HG03060 (cell line): ENCODE results near the gene RMRP.

Experiments
- ATAC-seq: cut with Tn5 transposase; IDR thresholded peaks from one replicate; pipeline ENCODE4 v1.9.1; 2021; ENCODE audit warnings: low read depth, moderate number of reproducible peaks; ENCODE audit not compliant: unreplicated experiment

RMRP gene

DNA sequence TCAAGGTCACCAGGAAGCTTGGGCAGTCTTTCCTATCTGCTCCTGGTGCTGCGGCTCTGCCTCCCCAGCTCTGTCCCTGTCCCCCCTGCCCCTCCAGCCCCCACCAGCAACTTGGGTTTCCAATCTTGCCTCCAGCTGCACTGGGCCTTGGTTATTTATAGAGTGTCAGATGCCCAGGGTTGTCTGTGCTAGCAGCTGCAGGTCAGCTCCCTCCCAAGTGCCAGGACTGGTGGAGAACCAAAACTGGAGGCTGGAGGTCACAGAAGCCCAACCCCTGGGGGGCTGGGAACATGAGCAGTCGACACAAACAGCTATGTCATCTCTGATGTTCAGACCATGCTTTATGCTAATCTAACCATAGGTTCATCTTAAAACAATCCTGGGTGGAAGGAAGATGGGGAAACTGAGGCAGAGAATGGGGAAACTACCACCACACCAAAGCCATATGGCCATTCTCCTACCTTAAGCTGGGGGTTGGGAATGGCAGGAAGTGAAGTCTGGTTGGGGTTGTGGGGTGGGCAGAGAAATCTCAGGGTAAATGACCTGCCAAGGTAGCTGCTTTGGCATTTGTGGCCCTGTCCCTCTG, 30.2 kb upstream of the RMRP start:
- no peak for ATAC-seq

DNA sequence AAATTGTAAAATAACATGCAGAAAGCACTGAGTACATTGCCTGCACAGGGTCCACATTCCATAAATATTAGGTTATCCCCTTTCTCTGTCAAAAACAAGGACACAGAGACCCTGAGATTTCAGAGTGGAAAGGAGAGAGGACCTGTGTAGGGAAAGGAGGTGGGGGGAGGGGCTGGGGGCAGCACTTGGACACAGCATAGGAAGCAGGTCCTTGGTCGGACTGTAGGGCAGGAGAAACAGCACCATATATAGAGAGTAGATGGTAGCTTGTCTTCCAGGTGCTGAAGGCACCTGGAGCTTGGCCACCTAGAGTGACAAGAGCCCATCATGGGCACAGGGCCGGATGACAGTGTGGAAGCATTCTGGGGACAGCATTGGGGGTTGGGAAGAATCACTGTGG, 29.5 kb upstream of the RMRP start:
- ATAC-seq, result no peak

DNA sequence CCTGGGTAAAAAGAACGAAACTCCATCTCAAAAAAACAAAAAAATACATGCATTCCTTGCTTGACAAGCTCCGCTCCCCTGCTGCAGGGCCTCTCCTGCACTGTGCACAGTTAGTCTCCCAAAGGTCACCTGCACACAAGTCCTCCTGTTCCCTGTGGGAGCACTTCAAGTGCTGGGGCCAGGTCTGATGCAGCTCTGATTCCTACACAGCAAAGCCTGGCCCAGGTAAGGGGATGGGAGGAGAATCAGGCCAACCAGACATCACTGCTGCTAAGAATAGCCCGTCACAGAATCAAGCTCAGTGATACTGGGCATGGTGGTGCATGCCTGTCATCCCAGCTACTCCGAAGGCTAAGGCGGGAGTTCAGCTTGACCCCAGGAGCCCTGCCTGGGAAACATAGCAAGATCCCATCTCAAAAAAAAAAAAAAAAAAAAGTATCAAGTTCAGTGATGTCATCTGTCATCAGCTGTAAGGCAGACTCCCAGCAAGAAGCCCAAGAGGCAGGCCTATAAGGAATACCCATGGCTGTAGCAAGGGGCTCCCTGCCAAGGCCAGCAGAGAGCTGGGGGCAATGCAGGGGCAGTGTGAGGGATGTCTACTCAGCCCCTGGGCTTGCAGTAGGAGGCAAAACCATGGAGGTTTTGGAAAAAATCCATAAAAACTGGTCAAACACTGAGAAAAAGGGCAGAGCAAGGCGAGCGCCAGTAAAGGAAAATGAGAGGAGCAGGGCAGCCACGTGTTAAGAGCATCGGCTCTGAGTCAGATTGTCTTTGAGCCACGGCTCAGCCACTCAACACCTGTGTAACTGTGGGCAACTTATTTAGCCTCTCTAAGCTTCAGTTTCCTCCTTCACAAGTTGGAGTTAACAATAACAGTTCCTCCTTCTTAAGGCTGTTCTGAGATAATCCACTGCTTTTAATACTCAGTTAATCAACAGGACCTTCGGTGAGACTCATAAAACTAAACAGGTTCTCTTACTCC, 28.7 kb upstream of the RMRP start:
- no peak for ATAC-seq

DNA sequence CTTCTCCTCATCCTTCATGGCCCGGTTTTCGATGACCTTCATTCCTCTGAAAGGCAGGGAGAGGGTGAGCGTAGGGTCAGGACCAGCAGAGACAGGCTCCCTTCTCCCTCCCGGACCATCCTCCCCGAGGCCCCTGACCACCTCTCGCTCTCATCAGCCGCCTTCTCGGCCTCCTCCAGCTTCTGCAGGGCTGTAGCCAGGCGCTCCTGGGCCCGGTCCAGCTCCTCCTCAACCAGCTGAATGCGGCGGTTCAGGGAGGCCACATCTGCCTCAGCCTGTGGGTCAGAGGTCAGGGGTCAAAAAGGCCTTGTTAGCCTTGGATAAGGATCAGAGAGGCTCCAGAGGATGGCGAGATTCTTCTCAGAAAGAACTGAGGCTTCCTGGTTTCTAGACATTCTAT, 27.7 kb upstream of the RMRP start:
- ATAC-seq, result no peak

DNA sequence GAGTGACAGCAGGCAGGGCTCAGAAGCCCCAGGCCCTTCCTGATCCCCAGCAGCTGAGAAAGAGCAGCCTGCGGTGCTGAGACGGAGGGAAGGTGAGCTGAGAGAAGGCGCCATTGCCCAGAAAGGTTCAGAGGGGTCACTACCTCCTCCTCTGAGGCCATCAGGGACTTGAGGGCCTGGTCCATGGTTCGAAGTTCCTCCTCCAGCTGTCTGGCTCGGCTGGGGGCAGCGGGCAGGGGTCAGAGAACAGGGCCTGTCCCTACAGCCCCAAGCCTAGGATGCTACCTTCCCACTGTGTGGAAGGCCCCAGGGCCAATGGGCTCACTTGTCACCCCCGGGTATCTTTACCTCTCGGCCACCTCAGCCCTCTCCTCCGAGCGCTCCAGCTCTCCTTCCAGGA, 27.1 kb upstream of the RMRP start:
- no peak for ATAC-seq

DNA sequence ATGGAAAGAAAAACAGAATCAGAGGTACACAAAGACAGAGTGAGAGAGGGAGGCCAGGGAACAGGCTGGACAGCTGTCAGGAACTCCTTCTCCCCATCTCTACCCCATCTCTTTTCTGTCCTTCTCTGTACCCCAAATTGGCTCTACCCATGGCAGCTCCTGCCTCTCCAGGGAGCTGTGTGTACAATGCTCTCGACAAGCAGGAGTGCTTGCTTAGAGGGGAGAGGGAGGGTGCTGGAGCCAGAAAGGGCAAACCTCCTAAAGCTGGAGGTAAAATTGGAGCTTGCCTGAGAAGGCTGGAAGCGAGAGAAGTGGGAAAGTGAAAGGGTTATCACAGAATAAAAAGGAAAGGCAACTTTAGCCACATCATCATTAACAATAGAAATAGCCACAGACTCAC, 25.5 kb upstream of the RMRP start:
- ATAC-seq, result no peak

DNA sequence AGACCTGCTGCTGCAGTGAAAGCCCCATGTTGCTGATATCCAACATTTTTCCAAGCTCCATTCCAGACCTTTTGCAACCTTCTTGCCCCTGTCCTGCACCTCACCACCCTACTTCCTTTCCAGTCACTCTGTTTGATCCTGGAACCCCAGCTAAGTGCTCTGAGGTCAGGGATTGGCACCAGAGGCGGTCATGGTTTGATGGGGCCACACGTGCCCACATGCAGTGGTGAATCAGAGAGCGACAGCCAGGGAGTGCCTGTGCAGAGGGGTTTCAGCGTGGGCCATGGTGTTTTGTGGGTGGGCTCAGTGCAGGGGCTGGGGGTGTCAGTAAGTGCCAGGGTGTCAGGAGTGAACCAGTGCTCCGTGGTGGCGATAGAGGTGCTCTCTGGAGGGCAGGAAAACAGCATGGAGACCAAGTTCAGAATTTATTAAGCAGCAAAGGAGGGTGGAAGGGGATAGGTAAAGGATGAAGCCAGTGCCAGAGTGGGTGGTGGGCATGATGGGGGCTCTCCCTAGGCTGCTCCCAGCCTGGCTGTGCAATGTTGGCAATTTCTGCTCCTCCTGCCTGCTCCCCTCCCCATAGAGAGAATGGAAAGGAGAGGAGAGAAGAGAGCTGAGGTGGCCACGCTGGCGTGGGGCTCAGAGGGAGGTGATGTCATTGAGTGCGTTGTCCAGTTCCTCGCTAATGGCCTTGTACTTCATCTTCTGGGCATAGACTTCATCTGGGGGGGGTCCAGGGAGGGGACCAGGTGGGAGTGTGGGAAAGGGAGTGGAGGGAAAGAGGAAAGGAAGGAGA, 24.9 kb upstream of the RMRP start:
- ATAC-seq, result no peak

DNA sequence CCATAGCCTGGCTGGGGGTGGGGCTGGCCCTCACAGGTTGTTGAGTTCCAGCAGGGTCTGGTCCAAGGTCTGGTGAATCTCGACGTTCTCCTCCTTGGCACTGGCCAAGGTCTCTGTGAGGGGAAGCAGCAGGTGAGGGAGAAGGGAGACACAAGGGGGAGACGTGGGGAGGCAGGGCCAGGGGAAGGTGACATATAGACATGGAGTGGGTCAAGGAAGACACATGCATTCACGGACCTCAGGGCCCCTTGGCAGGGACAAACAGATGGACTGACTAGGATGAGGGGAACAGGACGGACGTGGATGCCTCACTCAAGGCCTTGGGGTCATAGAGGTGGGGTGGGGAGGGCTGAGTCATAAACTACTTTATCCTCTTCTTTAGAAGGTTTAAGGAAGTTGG, 24.2 kb upstream of the RMRP start:
- ATAC-seq, result no peak

DNA sequence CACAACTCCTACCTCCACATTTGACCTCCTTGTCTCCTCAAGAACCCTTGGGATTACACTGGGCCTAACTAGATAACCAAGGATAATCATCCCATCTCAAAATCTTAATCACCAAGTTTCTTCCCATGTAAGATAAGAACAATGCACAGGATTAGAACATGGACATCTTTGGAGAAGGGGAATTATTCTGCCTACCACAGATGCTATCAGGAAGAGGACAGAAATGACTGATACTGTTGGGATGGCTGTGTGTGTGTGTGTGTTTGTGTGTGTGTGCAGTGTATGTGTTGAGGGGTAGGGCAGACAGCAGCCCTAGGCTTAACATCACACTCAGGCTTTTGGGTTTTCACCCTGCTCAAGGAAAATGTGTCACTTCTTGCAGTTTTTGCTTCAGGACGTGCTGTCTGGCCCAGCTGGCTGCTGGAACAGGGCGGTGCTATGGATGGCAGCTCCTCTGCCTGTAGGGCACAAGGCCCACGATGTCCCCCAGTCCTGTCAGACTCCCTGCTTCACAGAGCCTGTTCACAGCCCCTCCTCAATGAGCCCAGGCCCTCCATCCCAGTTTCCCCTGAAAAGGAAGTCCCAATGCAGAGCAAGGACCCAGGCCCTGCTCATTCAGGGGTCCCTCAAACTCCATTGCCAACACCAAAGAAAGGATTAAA, 23.7 kb upstream of the RMRP start:
- ATAC-seq, result no peak

DNA sequence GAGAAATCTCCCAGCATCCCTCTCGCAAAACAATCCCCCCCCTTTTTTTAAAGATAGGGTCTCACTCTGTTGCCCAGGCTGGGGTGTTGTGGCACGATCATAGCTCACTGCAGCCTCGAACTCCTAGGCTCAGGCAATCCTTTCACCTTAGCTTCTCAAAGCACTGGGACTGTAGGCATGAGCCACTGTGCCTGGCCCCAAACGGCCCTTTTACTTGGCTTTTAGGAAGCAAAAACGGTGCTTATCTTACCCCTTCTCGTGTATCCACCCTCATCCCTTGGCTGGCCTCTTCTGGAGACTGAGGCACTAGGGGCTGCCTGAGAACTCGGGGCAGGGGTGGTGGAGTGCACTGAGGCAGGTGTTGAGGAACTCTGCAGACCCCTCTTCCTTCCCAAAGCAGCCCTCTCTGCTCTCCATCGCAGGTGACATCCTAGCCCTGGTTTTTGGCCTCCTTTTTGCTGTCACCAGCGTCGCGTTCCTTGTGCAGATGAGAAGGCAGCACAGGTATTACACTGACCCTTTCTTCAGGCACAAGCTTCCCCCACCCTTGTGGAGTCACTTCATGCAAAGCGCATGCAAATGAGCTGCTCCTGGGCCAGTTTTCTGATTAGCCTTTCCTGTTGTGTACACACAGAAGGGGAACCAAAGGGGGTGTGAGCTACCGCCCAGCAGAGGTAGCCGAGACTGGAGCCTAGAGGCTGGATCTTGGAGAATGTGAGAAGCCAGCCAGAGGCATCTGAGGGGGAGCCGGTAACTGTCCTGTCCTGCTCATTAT, 22.7 kb upstream of the RMRP start:
- no peak for ATAC-seq

DNA sequence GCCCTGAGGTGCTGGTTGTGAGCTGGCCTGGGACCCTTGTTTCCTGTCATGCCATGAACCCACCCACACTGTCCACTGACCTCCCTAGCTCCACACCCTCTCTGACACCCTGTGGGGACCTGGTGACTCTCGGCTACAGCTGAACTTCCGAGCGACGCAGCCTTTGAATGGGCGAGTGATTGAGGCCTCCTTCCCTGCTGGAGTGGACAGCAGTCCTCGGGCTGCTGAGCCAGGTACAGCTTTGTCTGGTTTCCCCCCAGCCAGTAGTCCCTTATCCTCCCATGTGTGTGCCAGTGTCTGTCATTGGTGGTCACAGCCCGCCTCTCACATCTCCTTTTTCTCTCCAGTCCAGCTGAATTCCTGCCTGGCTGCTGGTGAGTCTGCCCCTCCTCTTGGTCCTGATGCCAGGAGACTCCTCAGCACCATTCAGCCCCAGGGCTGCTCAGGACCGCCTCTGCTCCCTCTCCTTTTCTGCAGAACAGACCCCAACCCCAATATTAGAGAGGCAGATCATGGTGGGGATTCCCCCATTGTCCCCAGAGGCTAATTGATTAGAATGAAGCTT, 22.0 kb upstream of the RMRP start:
- no peak for ATAC-seq

DNA sequence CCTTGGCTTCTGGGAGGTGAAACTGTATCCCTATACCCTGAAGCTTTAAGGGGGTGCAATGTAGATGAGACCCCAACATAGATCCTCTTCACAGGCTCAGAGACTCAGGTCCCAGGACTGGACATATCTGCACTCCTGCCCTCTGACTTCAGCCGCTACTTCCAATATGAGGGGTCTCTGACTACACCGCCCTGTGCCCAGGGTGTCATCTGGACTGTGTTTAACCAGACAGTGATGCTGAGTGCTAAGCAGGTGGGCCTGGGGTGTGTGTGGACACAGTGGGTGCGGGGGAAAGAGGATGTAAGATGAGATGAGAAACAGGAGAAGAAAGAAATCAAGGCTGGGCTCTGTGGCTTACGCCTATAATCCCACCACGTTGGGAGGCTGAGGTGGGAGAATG, 21.3 kb upstream of the RMRP start:
- no peak for ATAC-seq

DNA sequence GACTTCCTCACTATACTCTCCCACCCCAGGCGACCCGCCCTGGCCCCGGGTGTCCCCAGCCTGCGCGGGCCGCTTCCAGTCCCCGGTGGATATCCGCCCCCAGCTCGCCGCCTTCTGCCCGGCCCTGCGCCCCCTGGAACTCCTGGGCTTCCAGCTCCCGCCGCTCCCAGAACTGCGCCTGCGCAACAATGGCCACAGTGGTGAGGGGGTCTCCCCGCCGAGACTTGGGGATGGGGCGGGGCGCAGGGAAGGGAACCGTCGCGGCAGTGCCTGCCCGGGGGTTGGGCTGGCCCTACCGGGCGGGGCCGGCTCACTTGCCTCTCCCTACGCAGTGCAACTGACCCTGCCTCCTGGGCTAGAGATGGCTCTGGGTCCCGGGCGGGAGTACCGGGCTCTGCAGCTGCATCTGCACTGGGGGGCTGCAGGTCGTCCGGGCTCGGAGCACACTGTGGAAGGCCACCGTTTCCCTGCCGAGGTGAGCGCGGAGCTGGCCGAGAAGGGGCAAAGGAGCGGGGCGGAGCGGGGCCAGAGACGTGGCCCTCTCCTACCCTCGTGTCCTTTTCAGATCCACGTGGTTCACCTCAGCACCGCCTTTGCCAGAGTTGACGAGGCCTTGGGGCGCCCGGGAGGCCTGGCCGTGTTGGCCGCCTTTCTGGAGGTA, 18.0 kb upstream of the RMRP start:
- no peak for ATAC-seq

DNA sequence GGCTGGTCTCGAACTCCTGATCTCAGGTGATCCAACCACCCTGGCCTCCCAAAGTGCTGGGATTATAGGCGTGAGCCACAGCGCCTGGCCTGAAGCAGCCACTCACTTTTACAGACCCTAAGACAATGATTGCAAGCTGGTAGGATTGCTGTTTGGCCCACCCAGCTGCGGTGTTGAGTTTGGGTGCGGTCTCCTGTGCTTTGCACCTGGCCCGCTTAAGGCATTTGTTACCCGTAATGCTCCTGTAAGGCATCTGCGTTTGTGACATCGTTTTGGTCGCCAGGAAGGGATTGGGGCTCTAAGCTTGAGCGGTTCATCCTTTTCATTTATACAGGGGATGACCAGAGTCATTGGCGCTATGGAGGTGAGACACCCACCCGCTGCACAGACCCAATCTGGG, 17.4 kb upstream of the RMRP start:
- ATAC-seq, result no peak

DNA sequence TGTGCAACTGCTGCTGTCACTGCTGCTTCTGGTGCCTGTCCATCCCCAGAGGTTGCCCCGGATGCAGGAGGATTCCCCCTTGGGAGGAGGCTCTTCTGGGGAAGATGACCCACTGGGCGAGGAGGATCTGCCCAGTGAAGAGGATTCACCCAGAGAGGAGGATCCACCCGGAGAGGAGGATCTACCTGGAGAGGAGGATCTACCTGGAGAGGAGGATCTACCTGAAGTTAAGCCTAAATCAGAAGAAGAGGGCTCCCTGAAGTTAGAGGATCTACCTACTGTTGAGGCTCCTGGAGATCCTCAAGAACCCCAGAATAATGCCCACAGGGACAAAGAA, 16.2 kb upstream of the RMRP start:
- no peak for ATAC-seq

DNA sequence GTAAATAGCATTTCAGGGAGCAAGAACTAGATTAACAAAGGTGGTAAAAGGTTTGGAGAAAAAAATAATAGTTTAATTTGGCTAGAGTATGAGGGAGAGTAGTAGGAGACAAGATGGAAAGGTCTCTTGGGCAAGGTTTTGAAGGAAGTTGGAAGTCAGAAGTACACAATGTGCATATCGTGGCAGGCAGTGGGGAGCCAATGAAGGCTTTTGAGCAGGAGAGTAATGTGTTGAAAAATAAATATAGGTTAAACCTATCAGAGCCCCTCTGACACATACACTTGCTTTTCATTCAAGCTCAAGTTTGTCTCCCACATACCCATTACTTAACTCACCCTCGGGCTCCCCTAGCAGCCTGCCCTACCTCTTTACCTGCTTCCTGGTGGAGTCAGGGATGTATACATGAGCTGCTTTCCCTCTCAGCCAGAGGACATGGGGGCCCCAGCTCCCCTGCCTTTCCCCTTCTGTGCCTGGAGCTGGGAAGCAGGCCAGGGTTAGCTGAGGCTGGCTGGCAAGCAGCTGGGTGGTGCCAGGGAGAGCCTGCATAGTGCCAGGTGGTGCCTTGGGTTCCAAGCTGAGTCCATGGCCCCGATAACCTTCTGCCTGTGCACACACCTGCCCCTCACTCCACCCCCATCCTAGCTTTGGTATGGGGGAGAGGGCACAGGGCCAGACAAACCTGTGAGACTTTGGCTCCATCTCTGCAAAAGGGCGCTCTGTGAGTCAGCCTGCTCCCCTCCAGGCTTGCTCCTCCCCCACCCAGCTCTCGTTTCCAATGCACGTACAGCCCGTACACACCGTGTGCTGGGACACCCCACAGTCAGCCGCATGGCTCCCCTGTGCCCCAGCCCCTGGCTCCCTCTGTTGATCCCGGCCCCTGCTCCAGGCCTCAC, 15.6 kb upstream of the RMRP start, which contains the start of gene CA9:
Gene CA9, plus strand, starts transcription at position 797 of the 893 bp plus-strand sequence. Its CDS starts 32 bp downstream, at position 829.
- no peak for ATAC-seq

DNA sequence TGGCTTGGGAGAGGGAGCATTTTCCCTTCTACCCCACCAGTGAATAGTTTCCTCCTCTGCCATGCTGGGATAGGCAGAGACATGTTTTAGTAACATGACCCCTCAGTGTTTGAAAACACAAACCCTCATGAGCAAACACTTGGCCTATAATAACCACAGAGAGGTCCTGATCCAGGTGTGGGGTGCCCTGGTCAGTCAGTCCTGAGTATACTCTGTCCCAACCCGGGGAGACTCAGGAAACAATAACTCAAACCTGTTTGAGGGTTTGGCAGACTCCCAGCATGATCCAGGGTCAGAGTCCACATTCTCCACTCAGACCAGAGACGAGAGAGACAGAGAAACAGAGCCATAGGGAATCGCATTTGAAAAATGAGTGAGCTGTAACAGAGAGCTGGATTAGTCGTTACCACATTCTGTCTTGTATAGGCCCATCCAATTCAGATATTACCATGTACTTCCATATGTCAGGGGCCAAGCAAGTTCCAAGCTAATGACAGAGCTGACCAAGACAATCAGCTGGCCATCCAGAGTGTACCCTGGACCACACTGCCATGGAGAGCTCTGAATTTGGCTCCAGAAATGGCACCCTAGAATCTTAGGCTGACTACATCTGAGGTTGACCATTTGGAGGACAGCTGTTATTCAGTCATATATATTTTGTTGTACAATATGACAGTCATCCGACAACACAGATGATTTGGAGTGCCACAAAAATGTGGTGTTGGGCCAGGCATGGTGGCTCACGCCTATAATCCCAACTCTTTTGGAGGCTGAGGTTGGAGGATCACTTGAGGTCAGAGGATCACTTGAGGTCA, 11.7 kb upstream of the RMRP start:
- ATAC-seq, result no peak
